Natural killer cell treated with Interleukin-12 subunit alpha and Interleukin-12 subunit beta and Interleukin-15 and Interleukin-18, amount 100 ng/mL, for 72 hours (primary cell): Measurements from ENCODE around the gene TEKT5. TPM values are rescaled to one million over a fixed set of nuclear protein-coding genes. Genes with fewer than 3 reads are reported as not detected.
"Not testable (repeated sequence)": the region's sequence is repeated elsewhere in the genome, so short reads cannot be mapped to it uniquely, and the experiment has no call there.

ENCODE experiments used
- ATAC-seq, 2 donors: fragments of 150-1000 bp; cut with Tn5 transposase in 1 of 2; sonication (Bioruptor Pico), chemical (Tn5 transposase) in 1 of 2; 2 replicates each; pipeline ENCODE4 v1.10.0; 2021
- DNase-seq: peaks from one replicate; pipeline ENCODE4 v3.0.0; 2022; ENCODE audit warnings: low spot score
- H3K27ac Mint-ChIP-seq, 2 donors: 1 replicate in 1 of 2; 2 replicates in 1 of 2; pipeline ENCODE4 v1.8.0; 2022; ENCODE audit warnings: mixed read lengths in 2 of 2, mild to moderate bottlenecking in 1 of 2, moderate library complexity in 1 of 2
- H3K27me3 Mint-ChIP-seq, 2 donors: 1 replicate in 1 of 2; 2 replicates in 1 of 2; pipeline ENCODE4 v1.8.0; 2022; ENCODE audit warnings: mixed read lengths in 2 of 2
- H3K36me3 Mint-ChIP-seq: one replicate; pipeline ENCODE4 v1.8.0; 2022; ENCODE audit warnings: mixed read lengths
- H3K4me1 Mint-ChIP-seq, 2 donors: 1 replicate in 1 of 2; 2 replicates in 1 of 2; pipeline ENCODE4 v1.8.0; 2022; ENCODE audit warnings: low read depth in 2 of 2, mixed read lengths in 2 of 2, mild to moderate bottlenecking in 1 of 2
- H3K4me3 Mint-ChIP-seq: one replicate; pipeline ENCODE4 v1.8.0; 2022; ENCODE audit warnings: mixed read lengths
- H3K9me3 Mint-ChIP-seq: 2 replicates; pipeline ENCODE4 v1.8.0; 2022; ENCODE audit warnings: mixed read lengths
- total RNA-seq, 2 donors: library from RNA; stranded (reverse); gene quantifications; one replicate each; pipeline ENCODE4 v1.2.3, GENCODE V29; 2022

TEKT5 gene
- total RNA-seq, 2 donors from 2014 or later: 0.28 TPM; not detected in 1

- ATAC-seq (no peak), DNase-seq (no peak)
- peaks cover 0 to 3% of the 10 kb centered on the region in 2 donors for H3K27me3 Mint-ChIP-seq
- H3K36me3 Mint-ChIP-seq: no peaks in the 10 kb centered on the region
- H3K27ac Mint-ChIP-seq: no peak overlapping the region
- no peak overlapping the region for H3K4me3 Mint-ChIP-seq
- no peaks in the 10 kb centered on the region for H3K9me3 Mint-ChIP-seq
- H3K4me1 Mint-ChIP-seq: no peaks in the 10 kb centered on the region
These were observed 48.5 kb downstream of the TEKT5 start for GRCh38 chr16:10646228-10646580.

GRCh38 chr16:10644092-10644491, 50.6 kb downstream of the TEKT5 start:
- peaks cover 9 to 14% of the 10 kb centered on the region in 2 donors for H3K27me3 Mint-ChIP-seq
- no peaks in the 10 kb centered on the region for H3K4me1 Mint-ChIP-seq
- ATAC-seq: no peak
- DNase-seq: no peak
- no peak overlapping the region for H3K27ac Mint-ChIP-seq
- H3K9me3 Mint-ChIP-seq: no peaks in the 10 kb centered on the region
- no peak overlapping the region for H3K4me3 Mint-ChIP-seq
- H3K36me3 Mint-ChIP-seq: no peaks in the 10 kb centered on the region

GRCh38 chr16:10642964-10643363, 51.8 kb downstream of the TEKT5 start:
- ATAC-seq (no peak), DNase-seq (no peak)
- Mint-ChIP-seq H3K27ac (no peak overlapping the region), H3K4me3 (no peak overlapping the region), H3K4me1 (peaks cover 0 to 2% of the 10 kb centered on the region in 2 donors), H3K27me3 (peaks cover 9 to 19% of the 10 kb centered on the region in 2 donors), H3K36me3 (no peaks in the 10 kb centered on the region), H3K9me3 (no peaks in the 10 kb centered on the region)

GRCh38 chr16:10641953-10642949, 52.5 kb downstream of the TEKT5 start:
- DNase-seq: no peak
- no peak overlapping the region for H3K4me3 Mint-ChIP-seq
- H3K27ac Mint-ChIP-seq: no peak overlapping the region
- H3K36me3 Mint-ChIP-seq: no peaks in the 10 kb centered on the region
- peaks cover 9 to 19% of the 10 kb centered on the region in 2 donors for H3K27me3 Mint-ChIP-seq
- ATAC-seq: no peak
- H3K4me1 Mint-ChIP-seq: peaks cover 0 to 2% of the 10 kb centered on the region in 2 donors
- H3K9me3 Mint-ChIP-seq: no peaks in the 10 kb centered on the region

- no peak overlapping the region for H3K4me3 Mint-ChIP-seq
- no peak overlapping the region for H3K27ac Mint-ChIP-seq
- peaks cover 0 to 2% of the 10 kb centered on the region in 2 donors for H3K4me1 Mint-ChIP-seq
- ATAC-seq (no peak), DNase-seq (no peak)
- H3K27me3 Mint-ChIP-seq: peaks cover 9 to 19% of the 10 kb centered on the region in 2 donors
- H3K36me3 Mint-ChIP-seq: no peaks in the 10 kb centered on the region
- H3K9me3 Mint-ChIP-seq: no peaks in the 10 kb centered on the region
These were observed 53.2 kb downstream of the TEKT5 start for GRCh38 chr16:10641555-10641952.

GRCh38 chr16:10640934-10641333, 53.8 kb downstream of the TEKT5 start:
- H3K9me3 Mint-ChIP-seq: no peaks in the 10 kb centered on the region
- peaks cover 0 to 2% of the 10 kb centered on the region in 2 donors for H3K4me1 Mint-ChIP-seq
- DNase-seq (no peak), ATAC-seq (no peak)
- H3K27me3 Mint-ChIP-seq: peaks cover 9 to 19% of the 10 kb centered on the region in 2 donors
- H3K27ac Mint-ChIP-seq: no peak overlapping the region
- no peak overlapping the region for H3K4me3 Mint-ChIP-seq
- no peaks in the 10 kb centered on the region for H3K36me3 Mint-ChIP-seq

GRCh38 chr16:10638101-10638500, 56.6 kb downstream of the TEKT5 start:
- Mint-ChIP-seq H3K27ac (no peak overlapping the region), H3K4me3 (no peak overlapping the region), H3K36me3 (no peaks in the 10 kb centered on the region), H3K27me3 (peaks cover 9 to 19% of the 10 kb centered on the region in 2 donors), H3K4me1 (peaks cover 0 to 2% of the 10 kb centered on the region in 2 donors), H3K9me3 (no peaks in the 10 kb centered on the region)
- no peak for DNase-seq
- no peak for ATAC-seq

GRCh38 chr16:10637337-10638037, 57.2 kb downstream of the TEKT5 start:
- no peak overlapping the region for H3K27ac Mint-ChIP-seq
- H3K4me1 Mint-ChIP-seq: peaks cover 0 to 2% of the 10 kb centered on the region in 2 donors
- no peaks in the 10 kb centered on the region for H3K9me3 Mint-ChIP-seq
- DNase-seq (no peak), ATAC-seq (no peak)
- no peaks in the 10 kb centered on the region for H3K36me3 Mint-ChIP-seq
- H3K4me3 Mint-ChIP-seq: no peak overlapping the region
- peaks cover 9 to 20% of the 10 kb centered on the region in 2 donors for H3K27me3 Mint-ChIP-seq

GRCh38 chr16:10635365-10636021, 59.2 kb downstream of the TEKT5 start:
- Mint-ChIP-seq H3K27me3 (peaks cover 11 to 26% of the 10 kb centered on the region in 2 donors), H3K9me3 (no peaks in the 10 kb centered on the region), H3K4me3 (no peak overlapping the region), H3K4me1 (peaks cover 0 to 2% of the 10 kb centered on the region in 2 donors), H3K27ac (no peak overlapping the region), H3K36me3 (no peaks in the 10 kb centered on the region)
- no peak for DNase-seq
- ATAC-seq: peak in 1 of 2 donors; percentile 18

- H3K4me1 Mint-ChIP-seq, H3K4me3 Mint-ChIP-seq, DNase-seq, H3K27ac Mint-ChIP-seq, H3K9me3 Mint-ChIP-seq, ATAC-seq, H3K36me3 Mint-ChIP-seq: not testable (repeated sequence)
- peaks cover 7 to 13% of the 10 kb centered on the region in 2 donors for H3K27me3 Mint-ChIP-seq
These were observed 61.3 kb downstream of the TEKT5 start for GRCh38 chr16:10633429-10633828.

- peaks cover 10 to 12% of the 10 kb centered on the region in 2 donors for H3K27me3 Mint-ChIP-seq
- H3K36me3 Mint-ChIP-seq: no peaks in the 10 kb centered on the region
- no peaks in the 10 kb centered on the region for H3K9me3 Mint-ChIP-seq
- H3K27ac Mint-ChIP-seq: no peak overlapping the region
- H3K4me1 Mint-ChIP-seq: no peaks in the 10 kb centered on the region
- no peak for DNase-seq
- no peak for ATAC-seq
- H3K4me3 Mint-ChIP-seq: no peak overlapping the region
These were observed 62.8 kb downstream of the TEKT5 start for GRCh38 chr16:10631886-10632285.

GRCh38 chr16:10629592-10629963, 65.2 kb downstream of the TEKT5 start:
- Mint-ChIP-seq H3K36me3 (no peaks in the 10 kb centered on the region), H3K27me3 (peaks cover 10 to 18% of the 10 kb centered on the region in 2 donors), H3K9me3 (no peaks in the 10 kb centered on the region), H3K4me3 (no peak overlapping the region), H3K27ac (no peak overlapping the region), H3K4me1 (no peaks in the 10 kb centered on the region)
- ATAC-seq: peak in 1 of 2 donors; percentile 9
- no peak for DNase-seq

GRCh38 chr16:10625595-10626357, 69.0 kb downstream of the TEKT5 start:
- no peaks in the 10 kb centered on the region for H3K9me3 Mint-ChIP-seq
- H3K27me3 Mint-ChIP-seq: peaks cover 0 to 14% of the 10 kb centered on the region in 2 donors
- ATAC-seq: no peak
- H3K4me3 Mint-ChIP-seq: no peak overlapping the region
- no peaks in the 10 kb centered on the region for H3K36me3 Mint-ChIP-seq
- no peaks in the 10 kb centered on the region for H3K4me1 Mint-ChIP-seq
- no peak overlapping the region for H3K27ac Mint-ChIP-seq
- DNase-seq: no peak
